ENCODE measurements around the gene FOXP1. TPM values are rescaled to one million over a fixed set of nuclear protein-coding genes. Genes with fewer than 3 reads are reported as not detected.

The FOXP1 gene
- total and polyA plus RNA-seq, 2 donors (not counting 1 experiment from before 2014, with no cell fraction given) = 91.1 to 508 TPM

- no peak overlapping the region for H2AFZ ChIP-seq (ENCODE audit: insufficient read depth, low read depth, low read length, poor library complexity, severe bottlenecking)
- no peaks in the 10 kb centered on the region for H3K36me3 ChIP-seq (replicated peaks in 1 of 2; ENCODE audit: control extremely low read depth in 1 of 2, control insufficient read depth in 1 of 2, extremely low read depth in 1 of 2, insufficient read depth in 2 of 2, low read length in 1 of 2)
- peaks cover 14 to 15% of the 10 kb centered on the region in 2 donors for H3K4me1 ChIP-seq (ENCODE audit: control insufficient read depth in 2 of 2, insufficient read depth in 2 of 2, low read length in 2 of 2)
- no peak overlapping the region for H3K4me3 ChIP-seq (ENCODE audit: control extremely low read depth in 1 of 5, extremely low read depth in 1 of 5, insufficient read depth in 1 of 5, low read depth in 2 of 5, low read length in 4 of 5)
- CTCF ChIA-PET = interaction anchor here (2.4 kb wide), 1 partner anchor 12 kb away, joined by 9 read pairs; no protein-coding TSS in a partner anchor
- no peaks in the 10 kb centered on the region for H3K27me3 ChIP-seq (replicated peaks in 1 of 4; ENCODE audit: control extremely low read depth in 1 of 4, control insufficient read depth in 3 of 4, insufficient read depth in 4 of 4, low read length in 3 of 4)
- H3K4me2 ChIP-seq (replicated peaks; ENCODE audit: low read depth, low read length, poor library complexity, severe bottlenecking) = no peak overlapping the region
- Mint-ChIP-seq H3K9me3 (ENCODE audit: insufficient read depth) (no peaks in the 10 kb centered on the region), H3K27ac (no peak overlapping the region), H3K27me3 (no peaks in the 10 kb centered on the region), H3K4me1 (peaks cover 35% of the 10 kb centered on the region), H3K4me3 (no peak overlapping the region)
- TF ChIP-seq CTCF (IDR thresholded peaks at IDR 0.05) = no peak
- no peak for TF ChIP-seq EZH2 (IDR thresholded peaks at IDR 0.05; ENCODE audit: borderline replicate concordance, insufficient read depth, low read depth, low read length, poor library complexity, severe bottlenecking)
- peaks cover 99% of the 10 kb centered on the region for H3K79me2 ChIP-seq (ENCODE audit: control insufficient read depth, insufficient read depth, low read length)
- POLR2A ChIA-PET = no interaction called here
- H3K27ac ChIP-seq (ENCODE audit: low read length in 2 of 2) = no peak overlapping the region
- no CpG with 5 or more reads among the region's 4 CpGs for WGBS (ENCODE audit: insufficient coverage)
- ATAC-seq (ENCODE audit: low read depth) (no peak), DNase-seq (no peak)
- H4K20me1 ChIP-seq (ENCODE audit: control insufficient read depth, insufficient read depth, low read length, poor library complexity, severe bottlenecking) = no peaks in the 10 kb centered on the region
- no peaks in the 10 kb centered on the region for H3K9me3 ChIP-seq (ENCODE audit: control extremely low read depth in 1 of 3, control insufficient read depth in 2 of 3, insufficient read depth in 1 of 3, low read length in 2 of 3)
- intact Hi-C loops (cut with micrococcal nuclease) = no loop called here
- H3K9ac ChIP-seq (ENCODE audit: low read length) = no peak overlapping the region
Measured at GRCh38 chr3:71523628-71524027, 59.9 kb downstream of the FOXP1 start.

- no peaks in the 10 kb centered on the region for H3K36me3 ChIP-seq (replicated peaks in 1 of 2; ENCODE audit: control extremely low read depth in 1 of 2, control insufficient read depth in 1 of 2, extremely low read depth in 1 of 2, insufficient read depth in 2 of 2, low read length in 1 of 2)
- H3K79me2 ChIP-seq (ENCODE audit: control insufficient read depth, insufficient read depth, low read length) = peaks cover 100% of the 10 kb centered on the region
- TF ChIP-seq EZH2 (IDR thresholded peaks at IDR 0.05; ENCODE audit: borderline replicate concordance, insufficient read depth, low read depth, low read length, poor library complexity, severe bottlenecking) = no peak
- TF ChIP-seq CTCF (IDR thresholded peaks at IDR 0.05) = no peak
- H3K4me2 ChIP-seq (replicated peaks; ENCODE audit: low read depth, low read length, poor library complexity, severe bottlenecking) = no peak overlapping the region
- no peak overlapping the region for H3K4me3 ChIP-seq (ENCODE audit: control extremely low read depth in 1 of 5, extremely low read depth in 1 of 5, insufficient read depth in 1 of 5, low read depth in 2 of 5, low read length in 4 of 5)
- H3K4me1 ChIP-seq (ENCODE audit: control insufficient read depth in 2 of 2, insufficient read depth in 2 of 2, low read length in 2 of 2) = peaks cover 13 to 15% of the 10 kb centered on the region in 2 donors
- H2AFZ ChIP-seq (ENCODE audit: insufficient read depth, low read depth, low read length, poor library complexity, severe bottlenecking) = no peak overlapping the region
- H3K9me3 ChIP-seq (ENCODE audit: control extremely low read depth in 1 of 3, control insufficient read depth in 2 of 3, insufficient read depth in 1 of 3, low read length in 2 of 3) = no peaks in the 10 kb centered on the region
- no peak overlapping the region for H3K27ac ChIP-seq (ENCODE audit: low read length in 2 of 2)
- Mint-ChIP-seq H3K4me1 (peaks cover 35% of the 10 kb centered on the region), H3K27ac (no peak overlapping the region), H3K27me3 (no peaks in the 10 kb centered on the region), H3K9me3 (ENCODE audit: insufficient read depth) (no peaks in the 10 kb centered on the region), H3K4me3 (no peak overlapping the region)
- H3K9ac ChIP-seq (ENCODE audit: low read length) = no peak overlapping the region
- no peaks in the 10 kb centered on the region for H4K20me1 ChIP-seq (ENCODE audit: control insufficient read depth, insufficient read depth, low read length, poor library complexity, severe bottlenecking)
- CTCF ChIA-PET = interaction anchor here (2.4 kb wide), 1 partner anchor 11 kb away, joined by 9 read pairs; no protein-coding TSS in a partner anchor
- POLR2A ChIA-PET = no interaction called here
- intact Hi-C loops (cut with micrococcal nuclease) = no loop called here
- H3K27me3 ChIP-seq (replicated peaks in 1 of 4; ENCODE audit: control extremely low read depth in 1 of 4, control insufficient read depth in 3 of 4, insufficient read depth in 4 of 4, low read length in 3 of 4) = no peaks in the 10 kb centered on the region
- no peak for DNase-seq
- 88% methylated on average over 5 of the region's 7 CpGs for WGBS (ENCODE audit: insufficient coverage)
- ATAC-seq (ENCODE audit: low read depth) = no peak
Measured at GRCh38 chr3:71521940-71522876, 61.3 kb downstream of the FOXP1 start.

Measured in B cell (primary cell).